HuH-7.5 (cell line): ENCODE data around the gene DLL1.
A peak's percentile ranks its signal among the peaks of the same experiment; 100 is the strongest.

ENCODE experiments used
- DNase-seq: peaks from one replicate; pipeline ENCODE4 v3.0.0; 2011; ENCODE audit warnings: low spot score

The DLL1 gene

GRCh38 chr6:170295510-170296422 lies 4.9 kb upstream of the DLL1 start:
- peak; percentile 74 for DNase-seq

- no peak for DNase-seq
These were observed 4.1 kb upstream of the DLL1 start for GRCh38 chr6:170294813-170295509.

GRCh38 chr6:170294298-170294730 lies 3.4 kb upstream of the DLL1 start:
- no peak for DNase-seq

GRCh38 chr6:170293341-170294231 lies 2.7 kb upstream of the DLL1 start:
- no peak for DNase-seq

- DNase-seq, result peak; percentile 60
These were observed 1.7 kb upstream of the DLL1 start for GRCh38 chr6:170292407-170293158.

- no peak for DNase-seq
These were observed 1.2 kb upstream of the DLL1 start for GRCh38 chr6:170292111-170292406.

GRCh38 chr6:170291271-170292110 lies 613 bp upstream of the DLL1 start:
- DNase-seq, result no peak

- no peak for DNase-seq
These were observed 955 bp downstream of the DLL1 start for GRCh38 chr6:170289951-170290295.

GRCh38 chr6:170289180-170289931 lies 1.5 kb downstream of the DLL1 start:
- no peak for DNase-seq

- DNase-seq, result no peak
These were observed 2.1 kb downstream of the DLL1 start for GRCh38 chr6:170288852-170289179.

- DNase-seq, result no peak
These were observed 2.7 kb downstream of the DLL1 start for GRCh38 chr6:170288091-170288631.

GRCh38 chr6:170287371-170287876 lies 3.5 kb downstream of the DLL1 start:
- DNase-seq, result no peak

GRCh38 chr6:170286934-170287265 lies 4.0 kb downstream of the DLL1 start:
- no peak for DNase-seq

GRCh38 chr6:170286246-170286933 lies 4.5 kb downstream of the DLL1 start:
- no peak for DNase-seq

- no peak for DNase-seq
These were observed 5.4 kb downstream of the DLL1 start for GRCh38 chr6:170285482-170285881.

GRCh38 chr6:170284866-170285469 lies 5.9 kb downstream of the DLL1 start:
- DNase-seq, result no peak

- DNase-seq, result no peak
These were observed 6.6 kb downstream of the DLL1 start for GRCh38 chr6:170284126-170284773.
